H54 (cell line): Measurements from ENCODE around the gene TPRN.

Experiments used
- DNase-seq: peaks from one replicate; pipeline ENCODE4 v3.0.0; 2011; ENCODE audit warnings: low spot score, mixed read lengths; ENCODE audit not compliant: insufficient read length
- FAIRE-seq: peaks from 3 replicates; lab custom pipeline; 2011; peaks lifted over from hg19 to GRCh38; lab: Jason Lieb, UNC
- POLR2A ChIP-seq: IDR thresholded peaks from 2 replicates; pipeline ENCODE4 v1.6.1; 2011; ENCODE audit warnings: low read depth, mild to moderate bottlenecking, low read length

Gene TPRN

DNA sequence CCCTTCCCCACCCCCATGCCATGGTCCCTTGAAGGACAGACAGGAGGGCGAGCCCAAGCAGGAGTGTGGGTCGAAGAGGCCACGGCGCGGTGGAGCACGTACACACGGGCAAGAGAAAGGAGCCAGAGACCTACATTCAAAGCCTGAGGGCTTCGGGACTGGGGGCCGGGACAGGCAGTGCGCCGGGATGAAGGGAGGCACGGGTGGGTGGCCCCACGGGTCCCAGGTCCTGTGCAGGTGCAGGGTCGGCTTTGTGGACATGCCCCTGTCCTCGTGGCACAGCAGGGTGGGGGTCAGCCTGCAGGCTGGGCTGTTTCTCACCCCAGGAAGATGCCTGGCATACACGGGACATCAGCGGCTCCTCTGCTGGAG, 40.5 kb downstream of the TPRN start:
- FAIRE-seq: no peak
- no peak for TF ChIP-seq POLR2A
- DNase-seq: no peak

DNA sequence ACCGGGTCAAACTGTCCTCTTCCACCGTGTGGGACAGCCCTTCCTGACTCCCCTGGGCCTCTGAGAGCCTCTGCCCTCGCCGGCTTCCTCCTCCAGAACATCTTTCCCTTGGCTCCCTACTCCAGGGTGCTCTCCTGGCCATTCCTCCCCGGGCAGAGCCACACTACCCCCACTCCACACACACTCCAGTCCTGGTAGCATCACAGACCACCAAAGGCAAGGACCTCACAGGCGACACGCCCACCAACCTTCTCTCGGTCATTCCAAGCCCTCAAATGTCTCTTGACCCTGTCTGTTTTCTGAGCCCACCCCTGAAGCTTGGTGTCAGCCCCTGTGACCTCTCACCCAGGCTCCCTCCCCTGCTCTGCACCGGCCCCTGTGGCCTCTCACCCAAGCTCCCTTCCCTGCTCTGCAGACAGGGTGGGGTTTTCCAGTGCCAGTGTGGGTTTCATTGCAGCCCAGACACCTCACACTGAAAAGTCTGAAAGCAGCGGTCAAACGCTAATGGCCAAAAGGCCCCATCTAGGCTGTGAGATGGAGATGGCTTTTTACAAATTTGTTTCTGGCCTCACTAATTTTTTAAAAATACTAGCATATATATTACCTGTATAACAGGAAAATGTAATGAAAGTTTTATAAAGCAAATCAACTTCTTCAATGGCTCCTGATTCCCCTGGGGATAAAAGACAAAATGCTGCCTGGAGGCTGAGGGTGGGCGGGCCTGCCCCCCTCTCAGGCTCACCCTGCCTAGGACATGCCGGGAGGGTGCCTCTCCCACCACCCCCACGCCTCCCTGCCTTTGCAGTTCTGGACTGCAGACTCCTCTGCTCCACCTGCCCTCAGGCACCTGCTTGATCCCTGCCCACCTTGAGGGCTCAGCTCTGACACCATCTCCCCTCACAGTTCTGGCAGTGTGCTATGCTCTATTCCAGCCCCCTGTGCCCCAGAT, 41.2 kb downstream of the TPRN start:
- DNase-seq: no peak
- no peak for FAIRE-seq
- no peak for TF ChIP-seq POLR2A

DNA sequence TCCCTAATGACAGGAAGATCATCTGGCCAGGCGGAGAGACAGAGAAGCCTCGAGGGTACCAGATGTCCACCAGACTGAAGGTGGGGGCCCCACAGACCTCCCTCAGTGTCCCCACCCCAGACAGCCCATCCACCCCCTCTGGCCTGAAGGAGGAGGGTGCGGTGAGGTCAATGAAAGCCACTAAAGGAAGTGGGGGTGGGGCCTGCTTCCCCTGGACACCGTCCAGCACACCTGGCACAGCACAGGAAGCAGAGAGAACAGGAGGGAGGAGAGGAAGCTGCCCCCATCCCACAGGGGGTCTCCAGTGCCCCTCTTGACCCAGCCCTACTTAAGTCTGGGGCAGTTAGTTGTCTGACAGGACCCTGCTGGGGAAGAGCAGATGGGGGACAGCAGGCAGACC, 41.9 kb downstream of the TPRN start:
- FAIRE-seq (no peak), DNase-seq (no peak)
- no peak for TF ChIP-seq POLR2A

GRCh38 chr9:137157618-137158415, 42.7 kb downstream of the TPRN start:
- FAIRE-seq (no peak), DNase-seq (no peak)
- TF ChIP-seq POLR2A: no peak

DNA sequence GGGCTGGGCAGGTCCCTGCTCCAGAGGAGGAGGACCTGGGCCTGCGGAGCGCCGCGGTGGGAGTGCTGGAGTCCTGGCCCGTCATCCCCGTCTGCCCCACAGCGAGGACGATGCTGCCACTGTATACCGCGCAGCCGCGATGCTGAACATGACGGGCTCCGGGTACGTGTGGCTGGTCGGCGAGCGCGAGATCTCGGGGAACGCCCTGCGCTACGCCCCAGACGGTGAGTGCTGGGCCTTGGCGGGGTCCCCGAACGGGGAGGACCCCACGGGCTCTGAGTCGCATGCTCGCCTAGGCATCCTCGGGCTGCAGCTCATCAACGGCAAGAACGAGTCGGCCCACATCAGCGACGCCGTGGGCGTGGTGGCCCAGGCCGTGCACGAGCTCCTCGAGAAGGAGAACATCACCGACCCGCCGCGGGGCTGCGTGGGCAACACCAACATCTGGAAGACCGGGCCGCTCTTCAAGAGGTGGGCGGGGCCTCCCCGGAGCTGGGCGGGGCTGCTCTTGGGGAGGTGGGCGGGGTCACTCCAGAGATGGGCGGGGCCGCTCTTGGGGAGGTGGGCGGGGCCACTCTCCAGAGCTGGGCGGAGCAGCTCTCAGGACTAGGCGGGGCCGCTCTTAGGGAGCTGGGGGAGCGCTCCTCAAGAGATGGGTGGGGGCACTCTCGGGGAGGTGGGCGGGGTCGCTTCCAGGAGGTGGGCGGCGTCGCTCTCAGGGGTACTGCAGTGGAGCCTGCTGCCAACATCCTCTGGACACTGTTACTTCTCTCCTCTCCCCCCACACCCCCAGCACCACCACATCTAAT, 43.8 kb downstream of the TPRN start:
- DNase-seq (no peak), FAIRE-seq (no peak)
- no peak for TF ChIP-seq POLR2A

GRCh38 chr9:137152844-137153405, 47.6 kb downstream of the TPRN start:
- DNase-seq: no peak
- no peak for TF ChIP-seq POLR2A
- FAIRE-seq: no peak

- no peak for TF ChIP-seq POLR2A
- FAIRE-seq (no peak), DNase-seq (peak; percentile 95)
These were observed 49.7 kb downstream of the TPRN start for GRCh38 chr9:137150617-137151457.

DNA sequence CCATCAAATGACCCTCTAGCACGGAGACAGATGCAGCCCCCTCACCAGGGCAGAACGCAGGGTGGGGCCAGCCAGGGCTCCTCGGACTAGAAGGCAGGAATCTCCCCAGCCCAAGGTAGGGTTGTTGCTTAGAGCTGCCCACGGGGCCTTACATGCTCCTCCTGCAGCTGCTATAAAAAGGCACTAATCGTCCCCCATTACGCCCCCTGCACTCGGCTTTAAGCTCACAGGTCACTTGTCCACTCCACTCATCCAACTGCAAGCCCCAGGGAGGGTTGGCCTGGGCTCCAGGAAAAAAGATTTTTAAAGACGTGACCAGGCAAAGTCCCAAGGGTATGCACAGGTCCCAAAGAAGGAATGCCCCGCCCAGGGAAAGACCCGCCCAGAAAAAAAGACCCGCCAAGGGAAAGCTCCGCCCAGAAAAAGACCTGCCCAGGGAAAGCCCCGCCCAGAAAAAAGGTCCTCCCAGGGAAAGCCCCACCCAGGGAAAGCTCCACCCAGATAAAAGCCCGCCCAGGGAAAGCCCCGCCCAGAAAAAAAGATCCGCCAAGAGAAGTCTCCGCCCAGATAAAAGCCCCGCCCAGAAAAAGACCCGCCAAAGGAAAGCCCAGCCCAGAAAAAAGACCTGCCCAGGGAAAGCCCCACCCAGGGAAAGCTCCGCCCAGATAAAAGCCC, 50.5 kb downstream of the TPRN start:
- DNase-seq (peak; percentile 96), FAIRE-seq (no peak)
- TF ChIP-seq POLR2A: no peak

GRCh38 chr9:137149363-137149762, 51.2 kb downstream of the TPRN start:
- FAIRE-seq (no peak), DNase-seq (no peak)
- TF ChIP-seq POLR2A: no peak

DNA sequence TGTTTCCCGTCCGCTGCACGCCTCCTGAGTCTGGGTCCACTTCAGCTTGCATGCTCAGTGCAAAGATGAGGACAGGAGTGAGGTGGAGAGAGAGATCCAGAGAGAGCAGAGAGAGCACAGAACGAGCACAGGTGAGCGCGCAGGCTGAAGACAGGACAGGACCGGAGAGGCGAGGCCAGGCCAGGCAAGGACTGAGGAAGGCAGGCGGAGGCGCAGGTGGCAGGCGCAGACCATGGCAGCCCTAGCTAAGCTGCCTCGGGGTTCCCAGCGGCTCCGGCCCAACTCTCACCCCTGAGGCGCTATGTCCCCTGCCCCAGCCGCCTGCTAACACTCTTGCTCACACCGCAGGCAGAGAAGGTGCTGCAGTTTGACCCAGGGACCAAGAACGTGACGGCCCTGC, 51.9 kb downstream of the TPRN start:
- no peak for FAIRE-seq
- no peak for TF ChIP-seq POLR2A
- DNase-seq: no peak

- FAIRE-seq: no peak
- no peak for DNase-seq
- TF ChIP-seq POLR2A: no peak
These were observed 52.3 kb downstream of the TPRN start for GRCh38 chr9:137148242-137148641.

DNA sequence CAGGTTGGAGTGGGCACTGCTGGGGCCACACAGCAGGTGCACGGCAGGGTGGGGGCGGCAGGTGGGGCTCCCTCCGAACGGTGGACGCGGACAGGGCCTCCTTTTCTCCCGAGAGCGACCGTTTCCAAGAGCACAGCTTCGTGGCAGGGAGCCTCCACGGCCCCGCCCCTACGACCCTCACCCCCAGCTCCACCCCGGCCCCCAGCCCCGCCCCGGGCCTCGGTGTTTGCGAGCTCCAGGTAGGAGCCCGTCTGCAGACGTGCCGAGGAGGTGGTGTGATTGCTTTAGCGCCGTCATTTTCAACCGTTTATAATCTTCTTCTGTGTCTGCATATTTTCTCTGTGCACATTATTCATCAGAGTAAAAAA, 52.8 kb downstream of the TPRN start:
- FAIRE-seq (no peak), DNase-seq (no peak)
- TF ChIP-seq POLR2A: no peak
